Measurements from ENCODE around the gene JMJD1C.
"Not testable (repeated sequence)": the region's sequence is repeated elsewhere in the genome, so short reads cannot be mapped to it uniquely, and the experiment has no call there.

JMJD1C gene

GRCh38 chr10:63392224-63392623 lies 73.6 kb downstream of the JMJD1C start:
- no peak for DNase-seq

- DNase-seq, result no peak
Observed at GRCh38 chr10:63391812-63392211, 74.0 kb downstream of the JMJD1C start.

GRCh38 chr10:63390521-63390920 lies 75.3 kb downstream of the JMJD1C start:
- no peak for DNase-seq

GRCh38 chr10:63388421-63389031 lies 77.3 kb downstream of the JMJD1C start:
- DNase-seq, result peak in 2 of 5 experiments; percentile 29 to 68

- DNase-seq, result no peak
Observed at GRCh38 chr10:63385254-63385653, 80.5 kb downstream of the JMJD1C start.

- DNase-seq, result no peak
Observed at GRCh38 chr10:63384675-63385074, 81.1 kb downstream of the JMJD1C start.

- DNase-seq, result peak in 1 of 5 experiments; percentile 62
Observed at GRCh38 chr10:63384001-63384400, 81.8 kb downstream of the JMJD1C start.

GRCh38 chr10:63383141-63383540 lies 82.6 kb downstream of the JMJD1C start:
- no peak for DNase-seq

GRCh38 chr10:63382066-63382465 lies 83.7 kb downstream of the JMJD1C start:
- no peak for DNase-seq

GRCh38 chr10:63377305-63377661 lies 88.5 kb downstream of the JMJD1C start:
- not testable (repeated sequence) for DNase-seq

GRCh38 chr10:63376560-63377304 lies 89.0 kb downstream of the JMJD1C start:
- no peak for DNase-seq

GRCh38 chr10:63375859-63376258 lies 89.9 kb downstream of the JMJD1C start:
- no peak for DNase-seq

- no peak for DNase-seq
Observed at GRCh38 chr10:63375458-63375857, 90.3 kb downstream of the JMJD1C start.

- DNase-seq, result no peak
Observed at GRCh38 chr10:63374991-63375390, 90.8 kb downstream of the JMJD1C start.

- no peak for DNase-seq
Observed at GRCh38 chr10:63373176-63373575, 92.6 kb downstream of the JMJD1C start.

GRCh38 chr10:63369711-63370110 lies 96.1 kb downstream of the JMJD1C start:
- no peak for DNase-seq

GRCh38 chr10:63368365-63368764 lies 97.4 kb downstream of the JMJD1C start:
- no peak for DNase-seq

- no peak for DNase-seq
Observed at GRCh38 chr10:63366933-63367332, 98.8 kb downstream of the JMJD1C start.

GRCh38 chr10:63365976-63366765 lies 99.6 kb downstream of the JMJD1C start:
- DNase-seq, result no peak

- no peak for DNase-seq
Observed at GRCh38 chr10:63364918-63365317, 100.9 kb downstream of the JMJD1C start.

- no peak for DNase-seq
Observed at GRCh38 chr10:63363951-63364350, 101.8 kb downstream of the JMJD1C start.

- DNase-seq, result no peak
Observed at GRCh38 chr10:63355682-63356081, 110.1 kb downstream of the JMJD1C start.

- no peak for DNase-seq
Observed at GRCh38 chr10:63352976-63353375, 112.8 kb downstream of the JMJD1C start.
